Activated CD8-positive, alpha-beta T cell treated with anti-CD3 and anti-CD28 coated beads for 36 hours (primary cell): ENCODE measurements around the gene PIGH. TPM values are rescaled to one million over a fixed set of nuclear protein-coding genes. Genes with fewer than 3 reads are reported as not detected.
A peak's percentile ranks its signal among the peaks of the same experiment; 100 is the strongest.

Experiments
- ATAC-seq: fragments of 200-7000 bp; cut with Tn5 transposase; one replicate; pipeline ENCODE4 v1.10.0; 2021; ENCODE audit warnings: mild to moderate bottlenecking, moderate library complexity
- CTCF ChIA-PET: fragments of 350-600 bp; sonication (Branson Sonifier 250); formaldehyde crosslinking; loops from one replicate; lab custom pipeline; 2021; ENCODE audit warnings: antibody characterized with exemption; lab: Charles Lee
- POLR2A ChIA-PET: fragments of 350-600 bp; sonication (Branson Sonifier 250); formaldehyde crosslinking; loops from one replicate; lab custom pipeline; 2021; ENCODE audit warnings: antibody characterized with exemption; lab: Charles Lee
- DNase-seq: peaks from one replicate; pipeline ENCODE4 v3.0.0-alpha.2; 2020
- H3K27ac Mint-ChIP-seq: one replicate; pipeline ENCODE4 v1.8.0; 2021; ENCODE audit warnings: mild to moderate bottlenecking, mixed read lengths
- H3K27me3 Mint-ChIP-seq: one replicate; pipeline ENCODE4 v1.8.0; 2021; ENCODE audit warnings: mixed read lengths
- H3K36me3 Mint-ChIP-seq: one replicate; pipeline ENCODE4 v1.8.0; 2021; ENCODE audit warnings: low read depth, mixed read lengths
- H3K4me1 Mint-ChIP-seq: one replicate; pipeline ENCODE4 v1.8.0; 2021; ENCODE audit warnings: low read depth, mixed read lengths
- H3K4me3 Mint-ChIP-seq: one replicate; pipeline ENCODE4 v1.8.0; 2021; ENCODE audit warnings: mild to moderate bottlenecking, moderate library complexity, mixed read lengths
- H3K9me3 Mint-ChIP-seq: one replicate; pipeline ENCODE4 v1.8.0; 2021; ENCODE audit warnings: mixed read lengths
- CTCF ChIP-seq: fragments of 200-600 bp; IDR thresholded peaks from one replicate; pipeline ENCODE4 v1.8.0; 2022; ENCODE audit warnings: antibody characterized with exemption, mild to moderate bottlenecking
- intact Hi-C: fragments of 100-400 bp; cut with micrococcal nuclease; formaldehyde crosslinking; loops from one replicate; pipeline ENCODE4 v1.10.0; 2022
- total RNA-seq, 2 experiments: library from RNA; stranded (reverse); gene quantifications; one replicate each; pipeline ENCODE4 v1.2.3, GENCODE V29; 2021

Gene PIGH
- total RNA-seq, 2 experiments from 2014 or later = 20.3 to 21.9 TPM

GRCh38 chr14:67571991-67572323 is 28.1 kb downstream of the PIGH start:
- H3K27ac Mint-ChIP-seq = no peak overlapping the region
- ChIA-PET CTCF (interaction anchor here (0.7 to 6.9 kb wide), 57 partner anchors 9 to 203 kb away, joined by 3 to 199 read pairs (median 6); partner anchors contain the start of genes PIGH, PLEK2, PLEKHH1 and RDH12), POLR2A (interaction anchor here (1.0 to 2.2 kb wide), 4 partner anchors 40 to 147 kb away, joined by 3 to 5 read pairs (median 3); no protein-coding TSS in a partner anchor)
- no peak overlapping the region for H3K4me3 Mint-ChIP-seq
- no peaks in the 10 kb centered on the region for H3K27me3 Mint-ChIP-seq
- H3K4me1 Mint-ChIP-seq = peaks cover 3% of the 10 kb centered on the region
- TF ChIP-seq CTCF = no peak
- no peaks in the 10 kb centered on the region for H3K36me3 Mint-ChIP-seq
- ATAC-seq = no peak
- no peaks in the 10 kb centered on the region for H3K9me3 Mint-ChIP-seq
- DNase-seq = no peak
- intact Hi-C loops = no loop called here

- ChIA-PET CTCF (interaction anchor here (0.6 to 6.9 kb wide), 68 partner anchors 9 to 202 kb away, joined by 3 to 199 read pairs (median 5); partner anchors contain the start of genes PIGH, PLEK2, PLEKHH1 and RDH12), POLR2A (interaction anchor here (0.6 to 2.2 kb wide), 5 partner anchors 17 to 147 kb away, joined by 3 to 5 read pairs (median 3); partner anchors contain the start of gene TMEM229B)
- intact Hi-C loops = no loop called here
Measured at GRCh38 chr14:67571275-67571990, 28.6 kb downstream of the PIGH start.

GRCh38 chr14:67570453-67570852 is 29.6 kb downstream of the PIGH start:
- POLR2A ChIA-PET = interaction anchor here (0.9 to 2.2 kb wide), 2 partner anchors 44 to 82 kb away, joined by 3 to 5 read pairs; partner anchors contain the start of gene TMEM229B
- intact Hi-C loops = loop anchor here (1.0 kb wide), 1 partner anchor 143 kb away; no protein-coding TSS in a partner anchor

More at GRCh38 chr14:67571275-67571990, 28.6 kb downstream of the PIGH start:
- Mint-ChIP-seq H3K27ac (no peak overlapping the region), H3K9me3 (no peaks in the 10 kb centered on the region), H3K4me1 (peaks cover 3% of the 10 kb centered on the region), H3K4me3 (no peak overlapping the region), H3K36me3 (no peaks in the 10 kb centered on the region), H3K27me3 (no peaks in the 10 kb centered on the region)
- peak; percentile 96 for ATAC-seq
- DNase-seq = peak; percentile 84
- TF ChIP-seq CTCF = peak; percentile 83

GRCh38 chr14:67569651-67570290 is 30.3 kb downstream of the PIGH start:
- Mint-ChIP-seq H3K9me3 (no peaks in the 10 kb centered on the region), H3K27ac (no peak overlapping the region), H3K4me1 (peaks cover 3% of the 10 kb centered on the region), H3K36me3 (no peaks in the 10 kb centered on the region), H3K4me3 (no peak overlapping the region), H3K27me3 (no peaks in the 10 kb centered on the region)
- no peak for ATAC-seq
- DNase-seq = no peak
- intact Hi-C loops = loop anchor here (1.0 to 5.0 kb wide), 2 partner anchors 42 to 142 kb away; no protein-coding TSS in a partner anchor
- no peak for TF ChIP-seq CTCF
- ChIA-PET CTCF (interaction anchor here (0.8 to 6.9 kb wide), 16 partner anchors 11 to 149 kb away, joined by 3 to 199 read pairs (median 22); partner anchors contain the start of genes PLEKHH1 and TMEM229B), POLR2A (interaction anchor here (2.2 kb wide), 1 partner anchor 43 kb away, joined by 5 read pairs; no protein-coding TSS in a partner anchor)

More at GRCh38 chr14:67570453-67570852, 29.6 kb downstream of the PIGH start:
- Mint-ChIP-seq H3K4me1 (peaks cover 3% of the 10 kb centered on the region), H3K4me3 (no peak overlapping the region), H3K27me3 (no peaks in the 10 kb centered on the region), H3K36me3 (no peaks in the 10 kb centered on the region), H3K27ac (no peak overlapping the region), H3K9me3 (no peaks in the 10 kb centered on the region)
- no peak for TF ChIP-seq CTCF
- ATAC-seq (no peak), DNase-seq (no peak)
- CTCF ChIA-PET = interaction anchor here (0.8 to 6.9 kb wide), 35 partner anchors 8 to 184 kb away, joined by 3 to 199 read pairs (median 8); partner anchors contain the start of genes PLEKHH1, RDH12 and TMEM229B
